Medulla oblongata (tissue), 1 donor: ENCODE measurements around the gene ZSCAN5A.
"Not testable (repeated sequence)": the region's sequence is repeated elsewhere in the genome, so short reads cannot be mapped to it uniquely, and the experiment has no call there.

Experiments used
- DNase-seq: peaks from one replicate; pipeline ENCODE4 v3.0.0-alpha.2; 2015; ENCODE audit errors: extremely low spot score

ZSCAN5A gene

DNA sequence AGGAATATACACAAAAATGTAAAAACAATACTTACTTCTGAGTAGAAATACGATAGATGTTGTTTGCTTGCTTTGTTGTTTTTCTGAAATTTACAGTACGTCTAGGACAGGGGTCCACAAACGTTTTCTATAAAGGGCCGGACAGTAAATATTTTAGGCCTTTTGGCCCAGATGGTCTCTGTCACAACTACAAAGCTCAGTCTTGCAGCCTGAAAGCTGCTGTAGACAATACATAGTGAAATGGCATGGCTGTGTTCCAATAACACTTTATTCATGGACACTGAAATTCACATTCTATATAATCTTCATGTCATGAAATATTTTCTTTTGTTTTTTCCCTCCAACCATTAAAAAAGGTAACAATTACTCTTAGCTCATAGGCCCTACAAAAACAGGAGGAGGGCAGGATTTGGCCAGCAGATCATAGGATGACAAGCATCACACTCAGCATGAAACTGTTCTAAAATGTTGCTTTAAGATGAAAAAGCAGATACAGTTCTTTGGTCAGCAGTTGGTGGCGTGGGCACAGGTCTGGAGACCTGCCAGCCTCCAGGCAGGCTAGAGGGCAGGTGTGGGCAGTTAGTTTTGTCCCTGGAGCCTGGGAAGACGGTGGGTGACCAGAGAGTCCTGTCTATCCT, 42.4 kb downstream of the ZSCAN5A start, which contains the start of gene EDDM13:
Gene EDDM13, plus strand, starts transcription at position 588 of the 638 bp plus-strand sequence. CDS start 87 bp downstream, outside the sequence.
- DNase-seq, result no peak

GRCh38 chr19:56271151-56271550, 43.5 kb downstream of the ZSCAN5A start:
- DNase-seq, result no peak

- no peak for DNase-seq
Measured at GRCh38 chr19:56270676-56271075, 44.0 kb downstream of the ZSCAN5A start.

- DNase-seq, result no peak
Measured at GRCh38 chr19:56269348-56269747, 45.3 kb downstream of the ZSCAN5A start.

GRCh38 chr19:56266051-56266450, 48.6 kb downstream of the ZSCAN5A start:
- DNase-seq, result no peak

- no peak for DNase-seq
Measured at GRCh38 chr19:56263319-56263718, 51.3 kb downstream of the ZSCAN5A start.

DNA sequence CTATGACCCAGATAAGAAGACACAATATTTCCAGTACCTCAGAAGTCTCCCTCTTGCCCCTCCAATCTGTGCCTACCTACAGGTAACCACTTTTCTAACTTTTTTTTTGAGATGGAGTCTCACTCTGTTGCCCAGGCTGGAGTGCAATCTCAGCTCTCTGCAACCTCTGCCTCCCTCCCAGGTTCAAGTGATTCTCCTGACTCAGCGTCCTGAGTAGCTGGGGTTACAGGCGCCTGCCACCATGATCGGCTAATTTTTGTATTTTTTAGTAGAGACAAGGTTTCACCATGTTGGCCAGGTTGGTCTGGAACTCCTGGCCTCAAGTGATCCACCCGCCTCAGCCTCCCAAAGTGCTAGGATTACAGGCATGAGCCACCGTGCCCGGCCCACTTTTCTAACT, 52.7 kb downstream of the ZSCAN5A start:
- not testable (repeated sequence) for DNase-seq

GRCh38 chr19:56261145-56261544, 53.5 kb downstream of the ZSCAN5A start:
- no peak for DNase-seq

GRCh38 chr19:56258272-56258671, 56.4 kb downstream of the ZSCAN5A start:
- no peak for DNase-seq

DNA sequence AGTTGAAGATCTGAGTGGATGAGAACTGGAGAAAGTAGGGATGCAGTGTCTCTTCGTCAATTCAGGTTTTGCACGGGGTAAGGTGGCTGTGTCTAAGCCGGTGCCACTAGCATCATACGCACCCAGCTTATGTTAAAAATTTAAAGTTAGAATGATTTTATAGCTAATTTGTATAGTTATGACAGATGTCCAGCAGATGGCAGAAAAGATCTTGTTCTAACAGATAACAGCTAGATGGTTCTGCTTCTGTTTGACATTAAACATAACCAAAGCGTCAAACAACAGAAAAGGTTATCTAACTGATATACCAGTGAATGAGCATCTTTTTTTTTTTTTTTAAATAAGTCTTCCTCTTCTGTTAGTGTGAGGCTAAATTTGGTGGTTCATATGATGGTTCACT, 60.9 kb downstream of the ZSCAN5A start:
- peak; percentile 73 for DNase-seq

DNA sequence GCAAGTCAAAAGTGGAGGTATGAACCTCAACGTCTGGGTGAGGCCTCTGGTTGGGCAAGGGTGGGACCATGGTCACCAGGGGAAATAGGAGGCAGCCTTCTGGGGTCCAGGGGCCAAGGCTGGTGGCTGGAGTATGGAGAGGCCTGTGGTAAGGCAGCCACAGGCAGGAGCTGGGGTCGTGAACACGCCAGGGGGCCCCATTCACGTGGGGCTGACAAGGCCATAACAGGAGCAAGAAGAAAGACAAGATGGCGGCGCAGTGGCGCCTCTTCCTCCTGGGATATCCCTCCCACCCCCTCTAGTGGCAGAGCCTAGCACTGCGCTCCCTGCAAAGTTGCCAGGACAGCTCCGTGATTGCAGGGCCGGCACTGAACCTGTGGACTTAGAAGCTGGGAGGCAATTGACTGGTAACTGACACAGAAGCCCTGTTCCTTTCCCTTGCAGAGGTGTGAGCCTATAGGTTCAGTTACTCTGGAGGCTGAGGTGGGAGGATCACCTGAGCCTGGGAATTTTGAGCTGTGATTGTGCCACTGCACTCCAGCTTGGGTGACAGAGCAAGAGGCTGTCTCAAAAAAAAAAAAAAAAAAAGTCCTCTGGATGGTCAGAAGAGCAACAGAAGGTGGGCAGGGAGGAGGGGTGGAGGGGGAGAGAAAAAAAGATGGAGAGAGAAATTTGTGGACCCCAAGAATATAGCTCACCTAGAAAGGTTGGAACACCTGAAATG, 61.8 kb downstream of the ZSCAN5A start:
- peak; percentile 30 for DNase-seq

DNA sequence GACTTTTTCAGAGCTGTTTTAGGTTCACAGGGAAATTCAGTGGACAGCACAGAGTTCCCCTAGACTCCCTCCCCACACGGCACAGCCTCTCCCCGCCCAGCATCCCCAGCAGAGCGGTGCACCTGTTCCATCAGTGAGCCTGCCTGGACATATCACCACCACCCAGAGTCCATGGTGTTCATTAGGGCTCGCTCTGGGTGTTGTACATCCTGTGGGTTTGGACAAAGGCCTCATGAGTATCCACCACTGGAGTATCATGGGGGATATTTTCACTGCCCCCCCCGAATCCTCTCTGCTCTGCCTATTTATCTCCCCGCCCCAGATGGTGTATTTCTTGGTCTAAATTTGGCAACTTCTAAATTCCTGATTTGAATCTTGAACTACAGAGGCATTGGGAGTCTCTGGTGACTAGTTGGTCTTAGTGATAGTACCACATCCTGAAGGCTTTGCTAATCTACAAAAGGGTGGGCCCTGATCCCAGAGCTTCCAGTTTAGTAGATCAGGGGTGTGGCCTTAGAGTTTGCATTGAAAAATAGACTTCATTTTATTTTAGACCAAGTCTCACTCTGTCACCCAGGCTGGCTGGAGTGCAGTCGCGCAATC, 65.8 kb downstream of the ZSCAN5A start:
- DNase-seq, result not testable (repeated sequence)

GRCh38 chr19:56245764-56246163, 68.9 kb downstream of the ZSCAN5A start:
- not testable (repeated sequence) for DNase-seq

DNA sequence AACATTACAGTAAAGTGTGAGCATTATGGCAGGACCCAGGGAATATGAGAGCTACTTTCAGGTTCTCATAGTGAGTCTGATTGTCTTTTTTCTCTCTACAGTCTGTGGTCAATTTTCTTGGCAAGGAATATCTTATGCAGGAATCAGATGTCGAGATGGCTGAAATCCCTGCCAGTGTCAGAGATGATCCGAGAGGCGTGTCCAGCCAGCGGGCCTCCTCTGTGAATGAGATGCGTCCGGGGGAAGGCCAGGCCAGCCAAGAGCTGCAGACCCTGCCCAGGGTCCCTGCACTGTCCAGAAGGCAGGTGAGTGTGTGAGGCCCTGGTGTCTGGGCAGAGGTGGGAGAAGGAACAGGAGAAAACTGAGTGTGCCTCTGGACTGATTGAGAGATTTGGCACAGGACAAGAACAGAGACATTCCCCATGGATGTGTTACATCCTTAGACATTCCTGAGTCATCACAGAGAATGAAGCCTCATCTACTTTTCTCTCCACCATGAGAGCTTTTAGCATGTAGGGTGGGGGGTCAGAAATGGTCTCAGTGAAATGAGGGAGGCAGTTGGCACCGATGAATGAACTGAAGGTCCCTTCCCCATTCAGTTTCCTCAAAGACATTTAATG, 69.4 kb downstream of the ZSCAN5A start:
- no peak for DNase-seq

DNA sequence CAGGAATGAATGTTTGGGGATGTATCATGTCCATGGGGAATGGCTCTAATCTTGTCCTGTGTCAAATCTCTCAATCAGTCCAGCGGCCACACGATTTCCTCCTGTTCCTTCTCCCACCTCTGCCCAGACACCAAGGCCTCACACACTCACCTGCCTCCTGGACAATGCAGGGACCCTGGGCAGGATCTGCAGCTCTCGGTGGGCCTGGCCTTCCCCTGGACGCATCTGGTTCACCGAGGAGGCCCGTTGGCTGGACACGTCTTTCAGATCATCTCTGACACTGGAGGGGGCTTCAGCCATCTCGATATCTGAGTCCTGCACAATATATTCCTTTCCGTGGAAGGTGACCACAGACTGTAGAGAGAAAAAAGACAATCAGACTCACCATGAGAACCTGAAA, 91.2 kb downstream of the ZSCAN5A start:
- DNase-seq, result no peak

- DNase-seq, result no peak
Measured at GRCh38 chr19:56222901-56223300, 91.7 kb downstream of the ZSCAN5A start.

DNA sequence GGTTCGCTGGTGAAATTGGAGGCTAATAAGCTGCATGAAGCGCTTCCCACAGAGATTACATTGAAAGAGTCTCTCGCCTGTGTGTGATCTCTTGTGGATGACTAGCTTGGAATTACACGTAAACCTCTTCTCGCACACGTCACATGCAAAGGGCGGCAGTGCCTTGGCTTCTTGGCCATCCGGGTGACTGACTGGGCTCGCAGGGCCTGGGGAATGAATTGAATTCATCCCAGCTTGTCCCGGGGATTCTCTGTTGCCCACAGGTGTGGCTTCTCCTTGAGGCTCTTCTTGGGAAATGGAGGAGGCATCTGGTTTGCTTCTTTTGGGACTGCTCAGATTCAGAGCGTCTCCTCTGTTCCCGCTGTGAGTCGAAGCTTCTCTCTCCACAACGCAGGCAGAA, 92.8 kb downstream of the ZSCAN5A start:
- no peak for DNase-seq

DNA sequence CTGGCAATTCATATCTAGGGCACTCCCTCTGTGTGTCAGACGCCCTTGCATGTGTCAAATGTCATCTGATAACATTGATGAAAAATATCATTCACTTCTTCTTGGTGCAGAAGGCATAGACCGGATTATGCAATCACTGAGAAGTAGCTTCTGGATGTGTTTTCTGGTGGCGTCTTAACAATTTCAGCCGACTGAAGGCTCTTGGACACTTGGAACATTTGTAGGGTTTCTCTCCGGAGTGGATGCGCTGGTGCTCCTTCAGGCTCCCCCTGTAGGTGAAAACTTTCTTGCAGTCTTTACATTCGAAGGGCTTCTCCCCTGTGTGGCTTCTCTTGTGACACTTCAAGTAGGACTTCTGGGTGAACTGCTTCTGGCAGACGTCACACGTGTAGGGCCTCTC, 93.2 kb downstream of the ZSCAN5A start:
- not testable (repeated sequence) for DNase-seq

DNA sequence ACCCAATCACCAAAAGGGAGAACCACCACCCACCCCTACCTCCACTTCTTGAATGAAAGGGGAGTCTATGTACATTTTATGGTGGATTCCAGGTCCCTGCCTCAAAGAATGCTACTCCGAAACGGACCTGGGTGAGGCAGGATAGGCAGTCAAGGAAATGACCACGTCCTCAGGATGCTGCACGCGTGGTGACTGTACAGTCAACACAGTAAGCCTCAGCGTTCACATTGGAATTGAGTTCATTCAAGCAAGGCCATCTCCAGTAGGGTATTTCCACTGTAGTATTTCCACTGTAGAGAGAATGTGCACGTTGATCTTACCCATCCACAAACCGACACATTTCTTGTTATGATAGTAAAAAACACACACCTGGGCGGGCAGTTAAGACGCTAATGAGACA, 95.7 kb downstream of the ZSCAN5A start:
- DNase-seq, result no peak

DNA sequence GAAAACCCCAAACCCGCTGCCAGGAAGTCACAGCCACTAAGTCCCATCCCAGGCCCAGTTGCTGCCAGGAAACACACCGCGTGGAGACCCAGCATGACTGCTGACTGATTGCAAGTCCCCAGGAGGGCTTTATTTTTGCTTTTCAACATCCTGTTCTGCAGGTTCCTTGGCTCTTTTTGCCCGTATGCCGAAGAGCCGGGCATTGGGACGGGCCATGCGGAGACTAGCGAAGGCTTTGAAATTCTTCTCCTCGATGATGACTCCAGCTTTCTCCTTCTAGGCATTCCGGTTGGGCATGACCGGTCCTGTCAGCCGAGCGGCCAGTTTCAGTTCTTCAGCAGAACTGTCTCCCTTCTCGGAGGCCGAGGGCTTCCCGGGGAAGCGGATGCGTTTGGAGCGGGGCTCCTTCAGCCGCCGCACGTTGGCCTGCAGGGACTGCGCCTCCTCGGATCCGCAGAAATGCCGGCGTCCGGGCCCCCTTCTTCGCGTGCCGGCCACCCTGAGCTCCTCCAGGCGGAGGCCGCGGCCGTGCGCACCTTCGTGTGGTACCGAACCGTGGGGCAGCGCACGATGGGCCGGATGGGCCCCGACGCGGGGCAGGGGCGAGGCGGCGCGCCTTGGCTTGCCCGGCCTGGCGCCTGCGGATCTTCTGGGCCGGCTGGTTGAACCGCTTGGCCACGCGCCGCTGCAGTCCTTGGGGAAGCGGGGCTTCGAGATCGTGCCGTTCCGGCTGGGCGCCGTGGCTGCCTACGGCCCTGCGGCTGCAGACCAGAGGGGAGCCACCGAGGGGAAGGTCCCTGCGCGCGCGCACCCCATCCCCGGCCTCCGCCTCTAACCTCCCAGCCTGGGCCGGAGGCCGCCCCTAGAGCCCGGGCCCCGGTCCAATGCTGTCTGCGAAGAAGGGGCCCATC, 97.3 kb downstream of the ZSCAN5A start:
- peak; percentile 9 for DNase-seq

GRCh38 chr19:56211718-56212117, 102.9 kb downstream of the ZSCAN5A start:
- DNase-seq, result no peak
